H1 (cell line): ENCODE results near the gene RAB24. TPM values are rescaled to one million over a fixed set of nuclear protein-coding genes. Genes with fewer than 3 reads are reported as not detected.

ENCODE experiments used
- ATF2 ChIP-seq: IDR thresholded peaks from 2 replicates; pipeline ENCODE4 v1.6.1; 2012; ENCODE audit warnings: low read length, inconsistent platforms
- BRCA1 ChIP-seq: IDR thresholded peaks from 2 replicates; pipeline ENCODE4 v1.6.1; 2012; ENCODE audit warnings: low read depth, low read length, improper control_type of control experiment
- CHD2 ChIP-seq: IDR thresholded peaks from 2 replicates; pipeline ENCODE4 v1.6.1; 2012; ENCODE audit warnings: low read length, improper control_type of control experiment
- CREB1 ChIP-seq: IDR thresholded peaks from 2 replicates; pipeline ENCODE4 v1.6.1; 2012; ENCODE audit warnings: inconsistent platforms
- EGR1 ChIP-seq: IDR thresholded peaks from 2 replicates; pipeline ENCODE4 v1.6.1; 2011; ENCODE audit warnings: low read depth, low read length, borderline replicate concordance
- EZH2 ChIP-seq: fragments of 200-600 bp; sonication (generic); IDR thresholded peaks from 2 replicates; pipeline ENCODE4 v1.7.1; 2012; ENCODE audit warnings: low read depth, mild to moderate bottlenecking, moderate library complexity, low read length, inconsistent platforms; ENCODE audit not compliant: severe bottlenecking
- HDAC6 ChIP-seq: IDR thresholded peaks from one replicate; pipeline ENCODE4 v1.7.1; 2012; ENCODE audit warnings: low read depth, mild to moderate bottlenecking, inconsistent platforms, low read length, moderate library complexity
- KDM5A ChIP-seq: fragments of 200-600 bp; IDR thresholded peaks from 2 replicates; pipeline ENCODE4 v1.7.1; 2012; ENCODE audit warnings: mild to moderate bottlenecking, low read length, inconsistent platforms, mixed read lengths
- NRF1 ChIP-seq: IDR thresholded peaks from 2 replicates; pipeline ENCODE4 v1.6.1; 2011; ENCODE audit warnings: mild to moderate bottlenecking, low read depth, low read length, improper control_type of control experiment
- POLR2A ChIP-seq, 2 experiments: IDR thresholded peaks; 1 replicate in 1 of 2; 2 replicates in 1 of 2; pipeline ENCODE4 v1.6.1; 2011; ENCODE audit warnings: low read depth in 2 of 2, low read length in 2 of 2, mild to moderate bottlenecking in 2 of 2; ENCODE audit errors: control extremely low read depth in 1 of 2
- POLR2AphosphoS5 ChIP-seq: IDR thresholded peaks from 2 replicates; pipeline ENCODE4 v1.6.1; 2011; ENCODE audit warnings: low read depth, low read length
- RBBP5 ChIP-seq: IDR thresholded peaks from 2 replicates; pipeline ENCODE4 v1.7.1; 2012; ENCODE audit warnings: low read depth, mild to moderate bottlenecking, inconsistent platforms, low read length, moderate library complexity, borderline replicate concordance
- RXRA ChIP-seq: IDR thresholded peaks from 2 replicates; pipeline ENCODE4 v1.6.1; 2011; ENCODE audit warnings: low read depth, mild to moderate bottlenecking, low read length, moderate library complexity; ENCODE audit not compliant: insufficient read depth
- SIN3A ChIP-seq, 2 experiments: IDR thresholded peaks in 1 of 2; conservative IDR thresholded peaks in 1 of 2; 2 replicates each; pipeline ENCODE4 v1.6.1; 2011 to 2012; ENCODE audit warnings: low read length in 2 of 2, improper control_type of control experiment in 1 of 2, low read depth in 1 of 2, mild to moderate bottlenecking in 1 of 2
- SIX5 ChIP-seq: IDR thresholded peaks from 2 replicates; pipeline ENCODE4 v1.6.1; 2011; ENCODE audit warnings: mild to moderate bottlenecking, low read depth, low read length
- SRF ChIP-seq: IDR thresholded peaks from 2 replicates; pipeline ENCODE4 v1.6.1; 2011; ENCODE audit warnings: mild to moderate bottlenecking, low read depth, low read length, moderate library complexity
- TAF1 ChIP-seq: IDR thresholded peaks from 2 replicates; pipeline ENCODE4 v1.6.1; 2011; ENCODE audit warnings: mild to moderate bottlenecking, low read depth, low read length
- TAF7 ChIP-seq: optimal IDR thresholded peaks from 2 replicates; pipeline ENCODE3; 2011; ENCODE audit warnings: low read depth, mild to moderate bottlenecking, inconsistent platforms, low read length, moderate library complexity, borderline replicate concordance
- TEAD4 ChIP-seq: IDR thresholded peaks from 2 replicates; pipeline ENCODE4 v1.6.1; 2012; ENCODE audit warnings: low read depth, low read length, inconsistent platforms, mixed read lengths
- USF2 ChIP-seq: IDR thresholded peaks from 2 replicates; pipeline ENCODE4 v1.6.1; 2011; ENCODE audit warnings: low read length, improper control_type of control experiment
- ZNF274 ChIP-seq: IDR thresholded peaks from 2 replicates; pipeline ENCODE4 v1.7.0; 2012; ENCODE audit warnings: low read length, borderline replicate concordance; ENCODE audit errors: extremely low read depth
- polyA plus RNA-seq, 7 experiments: library from polyadenylated mRNA; depleted of rRNA in 3 of 7; stranded (reverse) in 5 of 7; unstranded in 2 of 7; fragments of >200 nt in 5 of 7; fragments of 200-250 nt in 2 of 7; gene quantifications; 1 replicate in 5 of 7; 2 replicates in 1 of 7; 4 replicates in 1 of 7; pipeline versions ENCODE4 v1.2.1 to v1.2.3, GENCODE V29; 2011 to 2013; ENCODE audit warnings: missing spikeins in 2 of 7, mixed read lengths in 2 of 7
- total RNA-seq: library from RNA; stranded (reverse); fragmentation: NEBNext Ultra II Directional; extraction: Animal tissue kit (Norgen Biotek cat#: 25700); gene quantifications from 2 replicates; pipeline ENCODE4 v1.2.1, GENCODE V29; 2021

The RAB24 gene
- total and polyA plus RNA-seq, 2 of the 8 experiments (the other 6 are each of a cell fraction or from before 2014, with no cell fraction given): 18.8 to 33.8 TPM

- TF ChIP-seq EGR1 (no peak), POLR2A (IDR thresholded peaks at IDR 0.05; ENCODE audit: control extremely low read depth in 1 of 2, low read depth in 2 of 2, low read length in 2 of 2) (peak in 1 of 2 experiments; percentile 83; a peak in 2 of 3 replicates), RBBP5 (peak; percentile 52; the same call in 1 of the 2 replicates), SRF (no peak), NRF1 (no peak), KDM5A (peak; percentile 98), ZNF274 (no peak), BRCA1 (no peak), CREB1 (peak; percentile 69), POLR2AphosphoS5 (0 out of 2 replicates have a peak, but pooled peaks have one; percentile 33), ATF2 (no peak), USF2 (no peak), HDAC6 (no peak), TAF1 (peak; percentile 90), TEAD4 (peak; percentile 71), EZH2 (no peak), CHD2 (peak; percentile 90), SIN3A (conservative IDR thresholded peaks at IDR 0.05 in 1 of 2, IDR thresholded peaks at IDR 0.05 in 1 of 2; ENCODE audit: low read depth in 1 of 2, low read length in 2 of 2) (peak; percentile 51 to 86; a peak in 2 of 4 replicates), SIX5 (peak; percentile 77), RXRA (no peak), TAF7 (no peak)
Observed at GRCh38 chr5:177351392-177352329, 48.1 kb upstream of the RAB24 start, which contains the start of gene LMAN2 (continued).
